Measurements from ENCODE around the gene SLC37A3. TPM values are rescaled to one million over a fixed set of nuclear protein-coding genes. Genes with fewer than 3 reads are reported as not detected.

SLC37A3 gene
- total RNA-seq, 1 donor from 2014 or later = 72.7 TPM

DNA sequence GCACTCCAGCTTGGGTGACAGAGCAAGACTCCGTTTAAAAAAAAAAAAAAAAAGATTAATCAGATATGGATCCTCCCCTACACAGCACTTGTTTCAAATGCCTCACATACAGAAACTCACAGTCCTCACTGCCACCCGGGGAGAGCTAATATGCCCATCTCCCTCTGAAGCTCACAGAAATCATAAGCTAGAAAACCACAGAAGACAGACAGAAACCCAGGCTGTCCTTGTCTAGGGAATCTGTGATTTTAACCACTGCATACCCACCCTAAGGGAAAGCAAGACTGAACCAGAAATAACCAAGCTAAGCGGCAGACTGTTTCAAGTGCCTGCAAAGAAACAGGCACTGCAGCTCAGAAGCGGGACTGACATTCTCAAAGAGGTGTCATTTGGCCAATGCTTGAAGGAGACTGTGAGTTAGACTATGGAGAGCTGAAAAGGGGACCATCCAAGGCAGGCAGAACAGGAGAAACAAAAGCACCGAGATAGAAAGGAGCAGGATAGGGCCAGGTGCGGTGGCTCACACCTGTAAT, 37.6 kb downstream of the SLC37A3 start:
- Mint-ChIP-seq H3K4me1 (ENCODE audit: unreplicated experiment) (no peaks in the 10 kb centered on the region), H3K9me3 (ENCODE audit: unreplicated experiment) (no peaks in the 10 kb centered on the region), H3K4me3 (ENCODE audit: unreplicated experiment) (no peak overlapping the region), H3K27ac (ENCODE audit: unreplicated experiment) (no peak overlapping the region), H3K27me3 (ENCODE audit: unreplicated experiment) (no peaks in the 10 kb centered on the region), H3K36me3 (ENCODE audit: unreplicated experiment) (peaks cover 39% of the 10 kb centered on the region)
- no peak for TF ChIP-seq CTCF (IDR thresholded peaks at IDR 0.05)
- DNase-seq (ENCODE audit: extremely low spot score, unreplicated experiment) = no peak

- Mint-ChIP-seq H3K27me3 (ENCODE audit: unreplicated experiment) (no peaks in the 10 kb centered on the region), H3K9me3 (ENCODE audit: unreplicated experiment) (no peaks in the 10 kb centered on the region), H3K4me3 (ENCODE audit: unreplicated experiment) (no peak overlapping the region), H3K4me1 (ENCODE audit: unreplicated experiment) (no peaks in the 10 kb centered on the region), H3K36me3 (ENCODE audit: unreplicated experiment) (peaks cover 47% of the 10 kb centered on the region), H3K27ac (ENCODE audit: unreplicated experiment) (no peak overlapping the region)
- TF ChIP-seq CTCF (IDR thresholded peaks at IDR 0.05) = no peak
- DNase-seq (ENCODE audit: extremely low spot score, unreplicated experiment) = no peak
Measured at GRCh38 chr7:140358412-140359051, 39.8 kb downstream of the SLC37A3 start.

GRCh38 chr7:140358024-140358411, 40.3 kb downstream of the SLC37A3 start:
- no peak for DNase-seq (ENCODE audit: extremely low spot score, unreplicated experiment)
- no peak for TF ChIP-seq CTCF (IDR thresholded peaks at IDR 0.05)
- Mint-ChIP-seq H3K27me3 (ENCODE audit: unreplicated experiment) (no peaks in the 10 kb centered on the region), H3K4me1 (ENCODE audit: unreplicated experiment) (no peaks in the 10 kb centered on the region), H3K36me3 (ENCODE audit: unreplicated experiment) (peaks cover 50% of the 10 kb centered on the region), H3K9me3 (ENCODE audit: unreplicated experiment) (no peaks in the 10 kb centered on the region), H3K27ac (ENCODE audit: unreplicated experiment) (no peak overlapping the region), H3K4me3 (ENCODE audit: unreplicated experiment) (no peak overlapping the region)

DNA sequence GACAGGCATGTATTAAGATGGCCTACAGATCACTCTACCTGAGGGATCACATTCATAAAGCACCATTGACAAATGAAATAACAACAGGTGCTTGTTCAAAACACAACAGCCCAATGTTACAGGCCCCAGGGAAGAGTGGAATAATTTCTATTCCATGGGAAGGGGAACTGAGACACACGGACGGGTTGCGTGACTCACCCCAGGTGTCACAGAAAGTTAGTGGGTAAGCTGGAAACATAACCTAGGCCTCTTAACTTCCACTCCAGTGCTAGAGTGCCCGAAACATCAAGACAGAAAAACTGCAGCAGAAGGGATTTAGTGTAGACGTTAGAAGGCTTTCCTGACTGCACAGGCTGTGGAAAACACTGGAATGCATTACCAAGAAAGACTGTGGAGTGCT, 48.3 kb downstream of the SLC37A3 start:
- Mint-ChIP-seq H3K9me3 (ENCODE audit: unreplicated experiment) (no peaks in the 10 kb centered on the region), H3K36me3 (ENCODE audit: unreplicated experiment) (peaks cover 51% of the 10 kb centered on the region), H3K27me3 (ENCODE audit: unreplicated experiment) (no peaks in the 10 kb centered on the region), H3K4me1 (ENCODE audit: unreplicated experiment) (peaks cover 8% of the 10 kb centered on the region), H3K4me3 (ENCODE audit: unreplicated experiment) (no peak overlapping the region), H3K27ac (ENCODE audit: unreplicated experiment) (no peak overlapping the region)
- no peak for TF ChIP-seq CTCF (IDR thresholded peaks at IDR 0.05)
- no peak for DNase-seq (ENCODE audit: extremely low spot score, unreplicated experiment)

DNA sequence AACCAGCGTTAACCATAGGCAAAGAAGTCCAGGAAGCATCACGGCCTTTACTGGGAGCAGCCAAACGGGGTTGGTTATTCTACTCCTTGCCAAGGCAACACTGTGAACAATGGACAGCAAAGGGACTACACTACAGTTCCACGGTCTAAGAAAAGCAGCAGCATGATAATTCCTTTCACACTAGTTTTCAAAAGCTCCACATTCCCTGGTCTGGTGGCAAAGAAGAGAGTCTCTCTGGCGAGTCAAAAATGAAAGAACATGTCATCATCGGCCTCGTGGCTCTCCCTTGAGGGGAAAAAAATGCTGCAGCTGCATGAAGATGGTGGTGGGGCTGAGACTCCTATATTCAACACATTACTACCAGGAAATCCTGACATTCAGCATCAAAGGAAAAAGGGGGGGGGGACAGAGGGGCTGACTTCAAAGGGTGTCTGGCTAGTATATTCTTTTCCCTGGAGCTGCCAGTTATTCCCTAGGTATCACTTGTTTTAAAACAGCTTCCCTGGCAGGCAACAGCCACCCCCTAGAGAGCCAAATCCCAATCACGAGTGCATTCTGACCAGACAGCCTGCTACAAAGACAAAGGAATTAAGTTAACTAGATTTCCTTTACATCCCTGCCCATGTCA, 49.1 kb downstream of the SLC37A3 start:
- no peak for TF ChIP-seq CTCF (IDR thresholded peaks at IDR 0.05)
- Mint-ChIP-seq H3K9me3 (ENCODE audit: unreplicated experiment) (no peaks in the 10 kb centered on the region), H3K27ac (ENCODE audit: unreplicated experiment) (peak overlapping the region; percentile 79), H3K4me3 (ENCODE audit: unreplicated experiment) (peak overlapping the region; percentile 0), H3K4me1 (ENCODE audit: unreplicated experiment) (peaks cover 8% of the 10 kb centered on the region), H3K27me3 (ENCODE audit: unreplicated experiment) (no peaks in the 10 kb centered on the region), H3K36me3 (ENCODE audit: unreplicated experiment) (peaks cover 43% of the 10 kb centered on the region)
- DNase-seq (ENCODE audit: extremely low spot score, unreplicated experiment) = no peak
